ENCODE results near the gene CCR7. TPM values are rescaled to one million over a fixed set of nuclear protein-coding genes. Genes with fewer than 3 reads are reported as not detected.
"Not testable (repeated sequence)": the region's sequence is repeated elsewhere in the genome, so short reads cannot be mapped to it uniquely, and the experiment has no call there.

Gene CCR7
- total RNA-seq, 4 donors from 2014 or later: 0.11 TPM; not detected in 3

- no peak for ATAC-seq
- intact Hi-C loops (cut with DNase I; ENCODE audit: low total_unique reads) (no loop called here), in situ Hi-C loops (cut with MboI; ENCODE audit: low sequenced_read_pairs in 4 of 4) (no loop called here)
- no peaks in the 10 kb centered on the region for H3K27me3 ChIP-seq
- H3K4me3 ChIP-seq: no peak overlapping the region
- H3K4me1 ChIP-seq: no peaks in the 10 kb centered on the region
- no peak overlapping the region for H3K27ac ChIP-seq
- no peaks in the 10 kb centered on the region for H3K36me3 ChIP-seq
- TF ChIP-seq POLR2A (IDR thresholded peaks at IDR 0.05) (no peak), CTCF (IDR thresholded peaks at IDR 0.05 in 4 of 5, conservative IDR thresholded peaks at IDR 0.05 in 1 of 5) (no peak)
- DNase-seq: no peak
- no peaks in the 10 kb centered on the region for H3K9me3 ChIP-seq
Observed at GRCh38 chr17:40577611-40578065, 12.4 kb upstream of the CCR7 start.

GRCh38 chr17:40576113-40576740, 11.0 kb upstream of the CCR7 start:
- TF ChIP-seq CTCF (IDR thresholded peaks at IDR 0.05 in 4 of 5, conservative IDR thresholded peaks at IDR 0.05 in 1 of 5) (no peak), POLR2A (IDR thresholded peaks at IDR 0.05) (no peak)
- ATAC-seq (no peak), DNase-seq (no peak)
- Histone ChIP-seq H3K4me3 (no peak overlapping the region), H3K27me3 (no peaks in the 10 kb centered on the region), H3K36me3 (no peaks in the 10 kb centered on the region), H3K4me1 (no peaks in the 10 kb centered on the region), H3K27ac (no peak overlapping the region), H3K9me3 (no peaks in the 10 kb centered on the region)
- in situ Hi-C loops (cut with MboI; ENCODE audit: low sequenced_read_pairs in 4 of 4): no loop called here
- intact Hi-C loops (cut with DNase I; ENCODE audit: low total_unique reads): no loop called here

- intact Hi-C loops (cut with DNase I; ENCODE audit: low total_unique reads) (no loop called here), in situ Hi-C loops (cut with MboI; ENCODE audit: low sequenced_read_pairs in 4 of 4) (no loop called here)
- Histone ChIP-seq H3K36me3 (no peaks in the 10 kb centered on the region), H3K9me3 (no peaks in the 10 kb centered on the region), H3K4me3 (no peak overlapping the region), H3K4me1 (no peaks in the 10 kb centered on the region), H3K27ac (no peak overlapping the region), H3K27me3 (no peaks in the 10 kb centered on the region)
- ATAC-seq (no peak), DNase-seq (no peak)
- no peak for TF ChIP-seq CTCF (IDR thresholded peaks at IDR 0.05 in 4 of 5, conservative IDR thresholded peaks at IDR 0.05 in 1 of 5)
- no peak for TF ChIP-seq POLR2A (IDR thresholded peaks at IDR 0.05)
Observed at GRCh38 chr17:40574292-40574691, 9.0 kb upstream of the CCR7 start.

- H3K27me3 ChIP-seq; H3K27ac ChIP-seq; intact Hi-C loops (cut with DNase I; ENCODE audit: low total_unique reads); H3K4me3 ChIP-seq; DNase-seq; H3K9me3 ChIP-seq; ATAC-seq; in situ Hi-C loops (cut with MboI; ENCODE audit: low sequenced_read_pairs in 4 of 4); H3K4me1 ChIP-seq; H3K36me3 ChIP-seq: not testable (repeated sequence)
Observed at GRCh38 chr17:40572245-40572993, 7.1 kb upstream of the CCR7 start.

- no peak for ATAC-seq
- TF ChIP-seq CTCF (IDR thresholded peaks at IDR 0.05 in 4 of 5, conservative IDR thresholded peaks at IDR 0.05 in 1 of 5): no peak
- TF ChIP-seq POLR2A (IDR thresholded peaks at IDR 0.05): no peak
- Histone ChIP-seq H3K36me3 (no peaks in the 10 kb centered on the region), H3K27ac (no peak overlapping the region), H3K4me3 (no peak overlapping the region), H3K27me3 (peaks cover 0 to 4% (median 2%) of the 10 kb centered on the region in 3 donors), H3K9me3 (no peaks in the 10 kb centered on the region), H3K4me1 (no peaks in the 10 kb centered on the region)
- DNase-seq: no peak
- in situ Hi-C loops (cut with MboI; ENCODE audit: low sequenced_read_pairs in 4 of 4): no loop called here
- intact Hi-C loops (cut with DNase I; ENCODE audit: low total_unique reads): no loop called here
Observed at GRCh38 chr17:40568074-40568836, 3.0 kb upstream of the CCR7 start.

Measured in gastrocnemius medialis (tissue), 4 donors.